ENCODE data around the gene C19orf73. TPM values are rescaled to one million over a fixed set of nuclear protein-coding genes. Genes with fewer than 3 reads are reported as not detected.

C19orf73 gene
- 4.2 and 4.6 TPM in 2 replicates for total RNA-seq

GRCh38 chr19:49118565-49119410, at the start of gene C19orf73:
Gene C19orf73, minus strand, starts transcription at chr19:49119143. Its CDS starts 121 bp downstream, at chr19:49119022.
- Histone ChIP-seq H3K27me3 (ENCODE audit: control insufficient read depth, insufficient read depth, low read length) (peaks cover 17% of the 10 kb centered on the region), H3K4me3 (ENCODE audit: low read depth, low read length) (peak within 1 kb of the TSS; percentile 56), H3K36me3 (ENCODE audit: control insufficient read depth, insufficient read depth, low read length) (no peaks in the 10 kb centered on the region)
- peak; percentile 54 for DNase-seq (ENCODE audit: low read depth)
- TF ChIP-seq CTCF (IDR thresholded peaks at IDR 0.05; ENCODE audit: insufficient read depth, low read length, poor library complexity, severe bottlenecking) = no peak

DNA sequence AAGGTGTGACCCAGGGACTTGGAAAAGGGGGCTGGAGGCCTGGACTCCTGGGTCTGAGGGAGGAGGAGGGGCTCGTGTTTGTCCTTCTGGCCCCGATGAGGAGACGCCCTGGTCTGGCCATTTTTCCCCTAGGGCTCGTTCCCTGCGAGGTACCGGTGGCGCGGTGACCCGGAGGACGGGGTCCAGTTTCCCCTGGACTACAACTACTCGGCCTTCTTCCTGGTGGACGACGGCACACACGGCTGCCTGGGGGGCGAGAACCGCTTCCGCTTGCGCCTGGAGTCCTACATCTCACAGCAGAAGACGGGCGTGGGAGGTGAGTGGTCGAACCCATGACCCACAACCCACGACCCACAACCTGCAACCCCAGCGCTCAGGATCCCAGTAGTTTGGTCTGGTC, 49.5 kb upstream of the C19orf73 start:
- TF ChIP-seq CTCF (IDR thresholded peaks at IDR 0.05; ENCODE audit: insufficient read depth, low read length, poor library complexity, severe bottlenecking) = no peak
- DNase-seq (ENCODE audit: low read depth) = no peak
- H3K4me3 ChIP-seq (ENCODE audit: low read depth, low read length) = no peak overlapping the region
- no peaks in the 10 kb centered on the region for H3K36me3 ChIP-seq (ENCODE audit: control insufficient read depth, insufficient read depth, low read length)
- H3K27me3 ChIP-seq (ENCODE audit: control insufficient read depth, insufficient read depth, low read length) = peaks cover 11% of the 10 kb centered on the region

GRCh38 chr19:49167857-49168409, 49.0 kb upstream of the C19orf73 start:
- peaks cover 11% of the 10 kb centered on the region for H3K27me3 ChIP-seq (ENCODE audit: control insufficient read depth, insufficient read depth, low read length)

DNA sequence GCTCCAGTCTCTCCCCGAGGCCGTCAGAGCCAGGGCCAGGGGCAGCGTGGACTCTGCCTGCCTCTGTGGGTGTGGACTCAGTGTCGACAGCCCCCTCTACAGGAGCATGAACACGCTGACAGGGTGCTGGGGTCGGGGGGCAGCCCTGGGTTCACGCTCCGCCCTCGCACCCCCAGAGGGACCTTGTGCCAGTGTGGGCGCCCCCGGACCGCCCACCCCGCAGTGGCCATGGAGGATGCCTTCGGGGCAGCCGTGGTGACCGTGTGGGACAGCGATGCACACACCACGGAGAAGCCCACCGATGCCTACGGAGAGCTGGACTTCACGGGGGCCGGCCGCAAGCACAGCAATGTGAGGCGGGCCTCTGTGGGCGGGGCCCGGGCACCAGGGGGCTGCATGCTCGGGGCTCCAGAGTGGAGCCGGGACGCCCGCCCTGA, 46.9 kb upstream of the C19orf73 start:
- no peak overlapping the region for H3K4me3 ChIP-seq (ENCODE audit: low read depth, low read length)
- peaks cover 11% of the 10 kb centered on the region for H3K27me3 ChIP-seq (ENCODE audit: control insufficient read depth, insufficient read depth, low read length)
- peak; percentile 19 for TF ChIP-seq CTCF (IDR thresholded peaks at IDR 0.05; ENCODE audit: insufficient read depth, low read length, poor library complexity, severe bottlenecking)
- no peak for DNase-seq (ENCODE audit: low read depth)
- no peaks in the 10 kb centered on the region for H3K36me3 ChIP-seq (ENCODE audit: control insufficient read depth, insufficient read depth, low read length)

More at GRCh38 chr19:49167857-49168409, 49.0 kb upstream of the C19orf73 start:
- Histone ChIP-seq H3K36me3 (ENCODE audit: control insufficient read depth, insufficient read depth, low read length) (no peaks in the 10 kb centered on the region), H3K4me3 (ENCODE audit: low read depth, low read length) (no peak overlapping the region)
- no peak for TF ChIP-seq CTCF (IDR thresholded peaks at IDR 0.05; ENCODE audit: insufficient read depth, low read length, poor library complexity, severe bottlenecking)
- no peak for DNase-seq (ENCODE audit: low read depth)

DNA sequence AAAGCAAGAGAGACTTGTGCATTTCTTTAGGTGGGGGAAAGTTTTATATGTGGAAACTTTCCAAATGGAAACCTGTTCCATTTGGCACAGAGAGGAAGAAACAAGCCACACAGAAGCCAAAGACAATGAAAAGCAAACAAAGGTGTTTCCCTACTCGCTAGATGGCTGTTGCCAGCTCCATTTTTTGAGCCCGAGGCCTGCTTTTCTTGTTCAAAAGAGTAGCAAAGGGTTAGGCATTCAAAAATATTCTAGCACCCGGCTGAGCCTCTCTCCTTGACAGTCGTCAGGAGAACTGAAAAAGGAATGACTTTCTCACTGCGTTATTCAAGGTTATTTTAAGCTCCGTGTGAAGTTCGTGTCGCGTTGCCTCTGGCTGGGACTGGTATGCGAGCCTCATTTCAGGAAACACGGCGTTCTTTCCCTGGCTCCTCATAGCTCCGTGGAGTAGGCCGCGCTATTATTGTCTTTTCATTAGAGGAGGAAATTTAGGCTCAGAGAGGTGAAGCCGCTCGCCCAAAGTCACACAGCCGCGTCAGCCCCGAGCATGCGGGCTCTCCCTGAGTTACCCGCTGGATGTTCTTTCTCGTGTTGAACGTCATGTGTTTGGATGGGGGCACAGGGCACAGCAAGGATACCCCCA, 46.3 kb upstream of the C19orf73 start:
- no peaks in the 10 kb centered on the region for H3K36me3 ChIP-seq (ENCODE audit: control insufficient read depth, insufficient read depth, low read length)
- H3K4me3 ChIP-seq (ENCODE audit: low read depth, low read length) = no peak overlapping the region
- TF ChIP-seq CTCF (IDR thresholded peaks at IDR 0.05; ENCODE audit: insufficient read depth, low read length, poor library complexity, severe bottlenecking) = no peak
- H3K27me3 ChIP-seq (ENCODE audit: control insufficient read depth, insufficient read depth, low read length) = peaks cover 11% of the 10 kb centered on the region
- DNase-seq (ENCODE audit: low read depth) = no peak

Measured in kidney epithelial cell (primary cell).